ENCODE measurements around the gene EXOC3. TPM values are rescaled to one million over a fixed set of nuclear protein-coding genes. Genes with fewer than 3 reads are reported as not detected.
A peak's percentile ranks its signal among the peaks of the same experiment; 100 is the strongest.
"Not testable (repeated sequence)": the region's sequence is repeated elsewhere in the genome, so short reads cannot be mapped to it uniquely, and the experiment has no call there.

Gene EXOC3
- total and polyA plus RNA-seq, 2 of the 4 experiments (the other 2 are of a cell fraction) = 35.1 to 47.5 TPM

DNA sequence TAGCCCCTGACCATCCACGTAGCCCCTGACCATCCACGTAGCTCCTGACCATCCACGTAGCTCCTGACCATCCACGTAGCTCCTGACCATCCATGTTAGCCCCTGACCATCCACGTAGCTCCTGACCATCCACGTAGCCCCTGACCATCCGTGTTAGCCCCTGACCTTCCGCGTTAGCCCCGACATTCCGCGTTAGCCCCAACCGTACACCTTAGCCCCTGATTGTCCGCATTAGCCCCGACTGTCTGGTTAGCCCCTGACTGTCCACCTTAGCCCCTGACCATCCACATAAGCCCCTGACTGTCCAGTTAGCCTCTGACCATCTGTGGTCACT, 44.9 kb upstream of the EXOC3 start:
- intact Hi-C loops (cut with micrococcal nuclease); POLR2A ChIA-PET (ENCODE audit: unreplicated experiment); H2AFZ ChIP-seq (replicated peaks; ENCODE audit: low read length, poor library complexity); H3K4me3 ChIP-seq (ENCODE audit: insufficient read depth, low read depth, low read length); H2AK9ac ChIP-seq (replicated peaks; ENCODE audit: low read depth, low read length, poor library complexity); H3K9me3 ChIP-seq (ENCODE audit: control insufficient read depth, insufficient read depth, low read length); H3K27me3 ChIP-seq (ENCODE audit: control insufficient read depth, insufficient read depth, low read length); dilution Hi-C loops (cut with HindIII; ENCODE audit: low sequenced_read_pairs, unreplicated experiment); H4K20me1 ChIP-seq (ENCODE audit: insufficient read depth, low read length); H3K9ac ChIP-seq (ENCODE audit: low read depth, low read length); CTCF ChIA-PET; ATAC-seq (ENCODE audit: low read depth); in situ Hi-C loops (cut with MboI; ENCODE audit: low sequenced_read_pairs); H3K56ac ChIP-seq (ENCODE audit: extremely low read depth, insufficient read depth, low read length); BruUV-seq (replicated peaks); DNase-seq; H3K4me2 ChIP-seq (ENCODE audit: low read depth, low read length): not testable (repeated sequence)
- H3K79me1 ChIP-seq (ENCODE audit: low read depth in 1 of 2, low read length in 2 of 2) = peaks cover 30 to 63% of the 10 kb centered on the region in 2 experiments
- H2BK5ac ChIP-seq (ENCODE audit: low read depth, low read length, poor library complexity, severe bottlenecking) = peak overlapping the region; percentile 100
- H3K23ac ChIP-seq (ENCODE audit: low read depth, low read length) = peak overlapping the region; percentile 91; the same call in 1 of the 2 replicates
- H3K4ac ChIP-seq (ENCODE audit: low read depth, low read length) = peak overlapping the region; percentile 99
- 98% methylated on average over 11 of the region's 15 CpGs; no CpG with 5 or more reads in 1 of the 2 experiments for WGBS, 2 experiments (ENCODE audit: extremely low coverage in 2 of 2, insufficient read length in 1 of 2)
- H3K9me1 ChIP-seq (ENCODE audit: insufficient read depth, low read length) = peaks cover 32% of the 10 kb centered on the region
- H2BK15ac ChIP-seq (ENCODE audit: low read depth, low read length) = peak overlapping the region; percentile 99; the same call in 2 of the 3 replicates
- peak overlapping the region; percentile 98 for H4K5ac ChIP-seq (ENCODE audit: low read depth, low read length)
- H3K36me3 ChIP-seq (ENCODE audit: control insufficient read depth, insufficient read depth, low read length) = peaks cover 14% of the 10 kb centered on the region
- peak overlapping the region; percentile 100 for H2AK5ac ChIP-seq (ENCODE audit: low read depth, low read length)
- peaks cover 53% of the 10 kb centered on the region for H3K4me1 ChIP-seq (ENCODE audit: control insufficient read depth, insufficient read depth, low read length)
- H2BK120ac ChIP-seq (ENCODE audit: low read depth, low read length) = peak overlapping the region; percentile 99
- H4K8ac ChIP-seq (ENCODE audit: low read depth in 2 of 2, low read length in 2 of 2) = peak overlapping the region; percentile 99
- peak overlapping the region; percentile 93 for H2BK20ac ChIP-seq (ENCODE audit: low read depth, low read length)
- peak overlapping the region; percentile 95 for H3K14ac ChIP-seq (replicated peaks; ENCODE audit: low read depth, low read length)
- peak overlapping the region; percentile 96 for H3K18ac ChIP-seq (ENCODE audit: low read depth, low read length)
- peak overlapping the region; percentile 100 for H4K91ac ChIP-seq (ENCODE audit: insufficient read depth, low read depth, low read length)
- H3K27ac ChIP-seq (ENCODE audit: insufficient read depth, low read length) = peak overlapping the region; percentile 99
